Right lobe of liver (tissue), 6 donors: ENCODE measurements around the gene CRTC1. TPM values are rescaled to one million over a fixed set of nuclear protein-coding genes. Genes with fewer than 3 reads are reported as not detected.
A peak's percentile ranks its signal among the peaks of the same experiment; 100 is the strongest.

Experiments used
- ATAC-seq, 4 donors: fragments of 200-7000 bp; cut with Tn5 transposase; one replicate each; pipeline ENCODE4 v1.9.1; 2020; ENCODE audit warnings: mild to moderate bottlenecking in 4 of 4, moderate library complexity in 4 of 4
- DNase-seq, 3 donors: peaks; one replicate each; pipeline ENCODE4 v3.0.0-alpha.2; 2020
- H3K27ac ChIP-seq, 3 donors: fragments of 200-600 bp; one replicate each; pipeline ENCODE4 v1.8.0; 2022
- H3K27me3 ChIP-seq, 2 donors: fragments of 200-600 bp; one replicate each; pipeline ENCODE4 v1.8.0; 2022
- H3K36me3 ChIP-seq, 4 donors: fragments of 200-600 bp; sonication (generic) in 1 of 4; one replicate each; pipeline versions ENCODE4 v1.5.1 to v1.8.0; 2017 to 2022; ENCODE audit warnings: control low read depth in 1 of 4
- H3K4me1 ChIP-seq, 4 donors: fragments of 200-600 bp; sonication (generic) in 1 of 4; one replicate each; pipeline versions ENCODE4 v1.5.1 to v1.8.0; 2017 to 2022; ENCODE audit warnings: control low read depth in 1 of 4
- H3K4me3 ChIP-seq, 3 donors: fragments of 200-600 bp; one replicate each; pipeline ENCODE4 v1.8.0; 2022
- H3K9me3 ChIP-seq, 4 donors: fragments of 200-600 bp; sonication (generic) in 1 of 4; one replicate each; pipeline versions ENCODE4 v1.5.1 to v1.8.0; 2017 to 2022; ENCODE audit warnings: control low read depth in 1 of 4
- POLR2A ChIP-seq: fragments of 450-650 bp; IDR thresholded peaks from one replicate; pipeline ENCODE4 v1.6.1; 2017; ENCODE audit warnings: antibody characterized with exemption, mild to moderate bottlenecking
- WGBS: methylation state at CpG from one replicate; pipeline ENCODE4 v1.1.6; 2018; ENCODE audit warnings: low coverage, low lambda C conversion rate; ENCODE audit not compliant: insufficient coverage; ENCODE audit errors: missing lambda C conversion rate; 5-methylcytosine and 5-hydroxymethylcytosine counted together
- intact Hi-C, 2 donors: fragments of 100-400 bp; cut with DNase I; formaldehyde crosslinking; loops; one replicate each; pipeline versions ENCODE4 v1.11.2 to v1.14.1; 2022
- total RNA-seq, 6 experiments: library from RNA; depleted of rRNA in 2 of 6; stranded (reverse); fragments of >200 nt in 2 of 6; fragmentation: NEBNext Ultra II Directional in 3 of 6; extraction: Animal tissue kit (Norgen Biotek cat#: 25700) in 3 of 6; gene quantifications; one replicate each; pipeline versions ENCODE4 v1.1.0 to v1.2.4, GENCODE V29; 2016 to 2023
- TF ChIP-seq, protein P1 (sequence below), 4 donors: fragments of 200-600 bp in 3 of 4; fragments of 450-650 bp in 1 of 4; IDR thresholded peaks; one replicate each; pipeline versions ENCODE4 v1.5.1 to v1.8.0; 2016 to 2022; ENCODE audit warnings: antibody characterized with exemption in 4 of 4, mild to moderate bottlenecking in 2 of 4
- donor health status: DM: no; HTN: yes; CAD: no.
- donor health status: DM: no; HTN: no; CAD: no.
- donor health status: DM: no; HTN: no; CAD: no.
- donor health status: DM: no; HTN: yes; CAD: no.
- donor health status: DM: no; HTN: yes; CAD: no.

CRTC1 gene
- total RNA-seq, 6 experiments from 2014 or later: 1.7 to 7.2 (median 4.9) TPM

- TF ChIP-seq, protein P1, sequence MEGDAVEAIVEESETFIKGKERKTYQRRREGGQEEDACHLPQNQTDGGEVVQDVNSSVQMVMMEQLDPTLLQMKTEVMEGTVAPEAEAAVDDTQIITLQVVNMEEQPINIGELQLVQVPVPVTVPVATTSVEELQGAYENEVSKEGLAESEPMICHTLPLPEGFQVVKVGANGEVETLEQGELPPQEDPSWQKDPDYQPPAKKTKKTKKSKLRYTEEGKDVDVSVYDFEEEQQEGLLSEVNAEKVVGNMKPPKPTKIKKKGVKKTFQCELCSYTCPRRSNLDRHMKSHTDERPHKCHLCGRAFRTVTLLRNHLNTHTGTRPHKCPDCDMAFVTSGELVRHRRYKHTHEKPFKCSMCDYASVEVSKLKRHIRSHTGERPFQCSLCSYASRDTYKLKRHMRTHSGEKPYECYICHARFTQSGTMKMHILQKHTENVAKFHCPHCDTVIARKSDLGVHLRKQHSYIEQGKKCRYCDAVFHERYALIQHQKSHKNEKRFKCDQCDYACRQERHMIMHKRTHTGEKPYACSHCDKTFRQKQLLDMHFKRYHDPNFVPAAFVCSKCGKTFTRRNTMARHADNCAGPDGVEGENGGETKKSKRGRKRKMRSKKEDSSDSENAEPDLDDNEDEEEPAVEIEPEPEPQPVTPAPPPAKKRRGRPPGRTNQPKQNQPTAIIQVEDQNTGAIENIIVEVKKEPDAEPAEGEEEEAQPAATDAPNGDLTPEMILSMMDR (IDR thresholded peaks at IDR 0.05): no peak
- no peak for TF ChIP-seq POLR2A
- no peaks in the 10 kb centered on the region for H3K4me1 ChIP-seq
- H3K4me3 ChIP-seq: no peak overlapping the region
- H3K9me3 ChIP-seq: no peaks in the 10 kb centered on the region
- no peaks in the 10 kb centered on the region for H3K36me3 ChIP-seq
- ATAC-seq (no peak), DNase-seq (no peak)
- WGBS: 89% methylated on average over 7 of the region's 7 CpGs
- H3K27me3 ChIP-seq: no peaks in the 10 kb centered on the region
- intact Hi-C loops: no loop called here
- no peak overlapping the region for H3K27ac ChIP-seq
These were observed 29.0 kb upstream of the CRTC1 start for GRCh38 chr19:18654469-18654868.

DNA sequence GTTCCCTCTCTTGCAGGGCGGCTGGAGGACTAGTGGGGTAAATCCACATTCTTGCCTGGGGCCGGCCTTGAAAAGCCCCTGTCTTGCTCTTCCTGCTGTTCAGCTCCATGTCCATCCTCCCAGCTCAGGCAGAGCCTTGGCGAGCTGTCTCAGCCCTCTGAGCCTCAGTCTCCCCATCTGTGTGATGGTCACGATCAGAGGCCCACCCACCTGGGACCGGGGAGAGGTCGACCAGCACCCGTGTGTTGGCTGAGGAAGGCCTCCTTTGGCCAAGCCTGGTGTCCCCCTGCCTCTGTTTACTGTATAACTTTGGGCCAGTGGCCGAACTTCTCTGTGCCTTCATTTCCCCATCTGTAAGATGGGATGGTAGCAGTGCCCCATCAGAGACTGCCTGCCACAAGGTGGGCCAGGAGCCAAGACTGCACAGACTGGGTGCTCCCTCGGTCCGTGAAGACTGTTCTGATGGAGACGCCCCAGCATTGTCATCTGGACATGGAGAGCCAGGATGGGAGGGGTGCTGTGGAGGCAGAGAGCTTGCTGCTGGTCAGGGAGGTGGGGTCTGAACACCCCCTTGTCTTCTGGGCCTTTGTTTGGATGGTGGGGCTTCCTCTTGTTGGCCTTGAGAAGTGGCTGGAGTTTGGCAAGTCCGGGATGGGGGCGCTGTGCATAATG, 28.2 kb upstream of the CRTC1 start:
- H3K9me3 ChIP-seq: no peaks in the 10 kb centered on the region
- DNase-seq (no peak), ATAC-seq (no peak)
- no peaks in the 10 kb centered on the region for H3K4me1 ChIP-seq
- H3K4me3 ChIP-seq: no peak overlapping the region
- 100% methylated on average over 1 of the region's 13 CpGs for WGBS
- H3K36me3 ChIP-seq: no peaks in the 10 kb centered on the region
- no peaks in the 10 kb centered on the region for H3K27me3 ChIP-seq
- intact Hi-C loops: no loop called here
- no peak overlapping the region for H3K27ac ChIP-seq
- TF ChIP-seq, protein P1 (IDR thresholded peaks at IDR 0.05): no peak
- TF ChIP-seq POLR2A: no peak

GRCh38 chr19:18656337-18657086, 27.0 kb upstream of the CRTC1 start:
- peak in 2 of 4 donors; percentile 30 to 36 for ATAC-seq
- TF ChIP-seq, protein P1 (IDR thresholded peaks at IDR 0.05): no peak
- no peak for TF ChIP-seq POLR2A
- Histone ChIP-seq H3K4me3 (no peak overlapping the region), H3K4me1 (no peaks in the 10 kb centered on the region), H3K36me3 (no peaks in the 10 kb centered on the region), H3K27me3 (no peaks in the 10 kb centered on the region), H3K9me3 (no peaks in the 10 kb centered on the region), H3K27ac (no peak overlapping the region)
- intact Hi-C loops: no loop called here
- no CpG with 5 or more reads among the region's 19 CpGs for WGBS
- DNase-seq: no peak

DNA sequence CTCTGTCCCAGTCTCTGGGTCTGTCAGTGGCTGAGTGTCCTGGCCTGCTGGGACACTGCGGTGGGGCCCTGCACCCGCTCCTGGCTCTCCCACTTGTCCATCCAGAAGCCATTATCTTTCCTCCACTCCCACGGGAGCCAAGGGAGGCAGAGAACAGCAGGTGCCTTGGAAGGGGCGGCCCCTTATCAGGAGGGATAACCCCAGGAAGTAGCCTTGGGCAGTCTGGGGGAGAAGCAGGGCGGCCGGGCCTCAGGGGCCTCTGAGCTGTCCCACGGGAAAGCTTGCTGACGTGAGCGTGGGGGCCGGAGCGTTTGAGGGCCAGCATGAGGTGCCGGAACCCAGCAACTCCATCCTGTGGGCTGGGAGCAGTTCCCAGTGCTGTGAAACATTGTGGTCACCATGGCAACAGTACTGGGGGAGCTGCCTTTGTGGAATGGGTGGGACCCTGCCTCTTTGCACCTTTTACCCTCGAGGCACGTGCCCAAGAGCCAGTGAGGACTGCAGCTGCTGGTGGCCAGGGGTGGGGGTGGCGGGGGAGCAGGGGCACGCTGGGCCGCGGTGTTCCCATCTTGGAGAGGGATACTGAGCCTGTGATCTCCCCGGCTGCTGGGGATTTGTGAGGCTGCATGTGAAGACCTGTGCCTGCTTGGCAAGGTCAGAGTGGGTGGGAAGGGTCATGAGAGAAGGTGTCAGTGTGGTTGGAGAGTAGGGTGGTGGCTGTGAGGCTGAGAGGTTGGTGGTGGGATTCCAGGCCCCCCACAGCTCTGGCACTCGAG, 25.7 kb upstream of the CRTC1 start:
- Histone ChIP-seq H3K36me3 (no peaks in the 10 kb centered on the region), H3K27ac (no peak overlapping the region), H3K27me3 (no peaks in the 10 kb centered on the region), H3K4me3 (no peak overlapping the region), H3K4me1 (no peaks in the 10 kb centered on the region), H3K9me3 (no peaks in the 10 kb centered on the region)
- intact Hi-C loops: no loop called here
- WGBS: 53% methylated on average over 4 of the region's 20 CpGs
- ATAC-seq (peak in 1 of 4 donors; percentile 18), DNase-seq (no peak)
- TF ChIP-seq, protein P1 (IDR thresholded peaks at IDR 0.05): no peak
- TF ChIP-seq POLR2A: no peak
